ENCODE measurements around the gene SLCO4A1.

SLCO4A1 gene

GRCh38 chr20:62642051-62642665, at the start of gene SLCO4A1:
SLCO4A1 (plus strand) TSS chr20:62642503; CDS start chr20:62656455, 13,952 bp downstream.
- peak; percentile 17 for DNase-seq (ENCODE audit: low spot score)

GRCh38 chr20:62592506-62593177, 49.7 kb upstream of the SLCO4A1 start:
- no peak for DNase-seq (ENCODE audit: low spot score)

DNA sequence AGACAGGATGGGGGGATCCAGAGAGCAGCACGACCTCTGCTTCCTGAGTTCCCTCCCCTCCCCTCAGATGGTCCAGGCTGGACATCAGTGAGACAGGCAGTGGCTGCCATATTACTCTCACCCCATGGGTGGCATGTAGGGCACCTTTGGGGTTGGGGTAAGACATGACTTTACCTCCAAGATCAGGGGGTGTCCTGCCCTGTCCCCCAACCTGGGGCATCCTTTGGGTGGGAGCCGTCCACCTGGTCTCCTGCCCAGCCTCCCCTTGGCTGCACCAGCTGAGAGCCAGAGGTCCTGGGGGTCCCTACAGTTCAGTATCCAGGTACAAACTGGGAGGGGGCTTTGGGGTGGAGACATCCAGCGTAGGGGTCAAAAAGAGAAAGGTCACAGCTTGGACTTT, 48.7 kb upstream of the SLCO4A1 start:
- no peak for DNase-seq (ENCODE audit: low spot score)

- DNase-seq (ENCODE audit: low spot score): no peak
These were observed 47.2 kb upstream of the SLCO4A1 start for GRCh38 chr20:62595069-62595468.

DNA sequence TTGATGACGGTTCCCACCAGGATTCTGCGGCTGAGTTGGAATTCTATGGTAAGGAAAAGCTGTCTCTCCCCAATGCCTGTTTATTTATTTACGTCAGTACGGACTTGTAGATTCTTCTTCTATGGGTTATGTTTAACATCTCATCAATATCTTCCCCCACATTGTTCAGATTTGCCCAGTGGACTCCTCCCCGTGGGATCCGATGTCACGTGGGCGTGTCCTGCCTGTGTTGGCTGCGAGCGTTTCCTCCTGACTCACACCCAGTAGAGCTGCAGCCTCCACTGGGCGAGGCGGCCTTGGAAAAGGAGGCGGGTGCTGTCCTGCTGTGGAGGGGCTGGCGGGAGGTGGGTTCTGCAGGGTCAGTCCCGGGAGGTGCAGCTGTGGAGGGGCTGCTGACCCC, 46.8 kb upstream of the SLCO4A1 start:
- DNase-seq (ENCODE audit: low spot score): no peak

DNA sequence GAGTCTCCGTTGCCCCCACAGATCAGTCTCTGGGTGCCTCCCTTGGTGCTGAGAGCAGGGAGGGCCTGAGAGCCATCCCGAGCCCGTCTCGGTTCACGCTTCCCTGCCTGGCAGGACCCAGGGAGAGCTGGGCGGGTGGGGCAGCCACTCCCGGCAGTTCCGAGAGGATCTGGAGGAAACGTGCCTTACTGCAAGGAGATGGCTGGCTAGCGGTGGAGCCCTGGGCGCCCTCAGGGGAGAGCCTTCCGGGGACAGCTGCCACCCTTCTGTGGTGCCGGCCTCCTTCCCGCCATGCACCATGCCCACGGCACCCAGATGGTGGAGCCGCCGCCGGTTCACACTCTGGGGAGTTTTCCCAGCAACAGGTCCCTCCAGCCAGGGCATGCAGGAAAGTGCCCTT, 45.8 kb upstream of the SLCO4A1 start:
- no peak for DNase-seq (ENCODE audit: low spot score)

GRCh38 chr20:62596921-62597320, 45.4 kb upstream of the SLCO4A1 start:
- DNase-seq (ENCODE audit: low spot score): no peak

DNA sequence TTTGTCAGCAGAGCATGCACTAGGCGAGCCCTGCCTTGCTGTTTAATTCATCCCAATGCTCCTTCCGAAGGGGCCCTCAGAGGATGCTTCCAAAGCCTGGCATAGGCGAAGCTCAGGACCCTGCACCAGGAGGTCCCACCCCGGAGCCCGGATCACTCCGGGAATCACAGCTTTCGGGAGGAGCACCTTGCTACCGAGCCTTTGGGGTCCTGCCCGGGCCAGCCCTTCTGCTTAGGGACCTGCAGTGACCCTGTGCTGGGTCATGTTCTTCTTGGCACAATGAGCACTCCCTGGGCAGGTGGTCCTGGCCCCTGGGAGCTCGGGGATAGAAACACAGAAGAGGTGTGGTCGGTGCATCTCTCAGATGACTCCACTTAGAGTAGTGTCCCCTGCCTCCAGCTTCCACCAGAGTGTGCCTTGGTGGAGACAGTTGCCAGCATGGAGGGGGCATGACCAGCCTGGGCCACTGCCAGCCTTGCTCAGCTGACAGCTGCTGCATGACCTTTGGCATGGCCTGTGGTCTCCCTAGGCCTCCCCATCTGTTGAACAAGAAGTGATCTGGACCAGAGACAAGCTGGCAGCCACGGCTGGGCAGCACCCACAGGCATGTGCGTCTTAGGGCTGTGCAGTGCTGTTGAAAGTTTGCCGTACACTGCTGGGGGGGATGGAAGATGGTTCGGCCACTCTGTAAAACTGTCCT, 44.7 kb upstream of the SLCO4A1 start:
- DNase-seq (ENCODE audit: low spot score): no peak

DNA sequence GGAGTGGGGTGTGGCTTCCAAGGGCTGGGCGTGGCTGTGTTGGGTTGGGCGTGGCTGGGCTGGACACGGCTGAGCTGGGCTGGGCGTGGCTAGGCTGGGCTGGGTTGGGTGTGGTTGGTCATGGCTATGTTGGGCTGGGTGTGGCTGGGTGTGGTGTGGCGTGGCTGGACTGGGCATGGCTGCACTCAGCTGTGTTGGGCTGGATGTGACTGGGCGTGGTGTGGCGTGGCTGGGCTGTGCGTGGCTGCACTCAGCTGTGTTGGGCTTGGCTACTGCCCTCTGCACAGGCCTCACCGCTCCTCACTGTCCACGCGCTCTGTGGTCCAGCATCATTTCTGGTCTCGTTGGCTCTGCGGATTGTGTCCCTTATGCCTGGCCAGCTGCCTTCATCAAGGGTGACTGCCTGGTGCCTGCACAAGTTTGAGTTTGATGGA, 43.5 kb upstream of the SLCO4A1 start:
- DNase-seq (ENCODE audit: low spot score): no peak

- no peak for DNase-seq (ENCODE audit: low spot score)
These were observed 42.8 kb upstream of the SLCO4A1 start for GRCh38 chr20:62599216-62600110.

- DNase-seq (ENCODE audit: low spot score): no peak
These were observed 41.1 kb upstream of the SLCO4A1 start for GRCh38 chr20:62601172-62601571.

GRCh38 chr20:62601714-62602113, 40.6 kb upstream of the SLCO4A1 start:
- DNase-seq (ENCODE audit: low spot score): no peak

DNA sequence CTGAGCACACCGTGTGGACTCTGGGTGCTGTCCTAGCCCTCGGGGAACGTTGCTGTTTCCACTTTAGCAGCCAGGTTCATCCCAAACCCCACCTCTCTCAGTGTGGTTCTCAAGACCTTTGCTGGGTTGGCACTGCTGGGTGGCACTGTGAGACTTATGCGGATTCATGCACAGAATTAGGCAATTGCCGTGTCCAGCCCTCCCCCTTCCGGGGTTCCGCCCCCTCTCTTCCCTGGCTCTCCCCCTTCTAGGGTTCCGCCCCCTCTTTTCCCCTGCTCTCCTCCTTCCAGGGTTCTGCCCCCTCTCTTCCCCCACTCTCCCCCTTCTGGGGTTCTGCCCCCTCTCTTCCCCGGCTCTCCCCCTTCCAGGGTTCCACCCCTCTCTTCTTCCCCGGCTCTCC, 39.8 kb upstream of the SLCO4A1 start:
- no peak for DNase-seq (ENCODE audit: low spot score)

- DNase-seq (ENCODE audit: low spot score): no peak
These were observed 39.0 kb upstream of the SLCO4A1 start for GRCh38 chr20:62603021-62603906.

GRCh38 chr20:62603907-62604785, 38.2 kb upstream of the SLCO4A1 start:
- no peak for DNase-seq (ENCODE audit: low spot score)

GRCh38 chr20:62604796-62605195, 37.5 kb upstream of the SLCO4A1 start:
- DNase-seq (ENCODE audit: low spot score): no peak

DNA sequence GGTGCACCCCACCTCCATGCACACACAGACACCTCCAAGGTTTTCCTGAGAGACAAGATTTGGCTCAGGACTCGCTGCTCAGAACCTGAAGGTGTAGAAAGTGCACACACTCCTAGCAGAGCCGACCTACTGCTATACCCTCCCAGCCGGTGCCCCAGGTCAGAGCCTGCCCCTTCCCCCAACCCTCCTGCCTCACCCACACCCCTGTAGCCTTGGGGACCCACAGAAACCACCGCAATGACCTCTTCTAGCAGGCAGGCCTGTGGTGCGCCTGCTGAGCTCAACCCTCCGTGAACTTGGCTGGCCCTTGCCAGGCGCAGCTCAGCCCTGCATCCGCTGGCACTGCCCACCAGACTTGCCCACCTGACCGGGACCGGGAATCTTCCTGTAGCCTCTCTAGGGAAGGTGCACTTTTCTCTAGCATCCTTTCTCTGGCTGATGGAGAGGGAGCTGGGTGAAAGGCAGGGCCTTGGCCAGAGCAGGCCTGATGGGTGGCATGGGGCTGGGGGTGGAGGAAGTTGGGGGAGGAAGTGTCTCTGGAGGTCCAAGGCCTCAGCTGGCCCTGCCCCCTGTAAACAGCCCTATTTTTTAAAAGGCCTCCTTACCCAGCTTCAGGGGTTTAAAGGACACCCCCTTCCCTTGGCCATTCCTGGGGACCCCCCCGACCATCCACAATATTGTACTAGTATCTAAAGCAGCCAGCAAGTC, 36.9 kb upstream of the SLCO4A1 start:
- no peak for DNase-seq (ENCODE audit: low spot score)

GRCh38 chr20:62606016-62606415, 36.3 kb upstream of the SLCO4A1 start:
- DNase-seq (ENCODE audit: low spot score): no peak

- no peak for DNase-seq (ENCODE audit: low spot score)
These were observed 35.6 kb upstream of the SLCO4A1 start for GRCh38 chr20:62606551-62607201.
